Calu3 (cell line): ENCODE data around the gene AK4. TPM values are rescaled to one million over a fixed set of nuclear protein-coding genes. Genes with fewer than 3 reads are reported as not detected.

ENCODE experiments used
- BruUV-seq: library from RNA; stranded (reverse); fragments of 400-500 nt; replicated peaks from 2 replicates; lab custom pipeline; 2021; lab: Mats Ljungman, UMichigan
- CTCF ChIA-PET: fragments of 300-600 bp; sonication (Branson Sonifier 250); formaldehyde crosslinking; loops from one replicate; lab custom pipeline; 2022; ENCODE audit warnings: antibody characterized with exemption; lab: Charles Lee
- DNase-seq: peaks from one replicate; pipeline ENCODE4 v3.0.0; 2022
- H3K27ac Mint-ChIP-seq: one replicate; pipeline ENCODE4 v1.8.0; 2022; ENCODE audit warnings: mixed read lengths; ENCODE audit not compliant: unreplicated experiment
- H3K27me3 Mint-ChIP-seq: one replicate; pipeline ENCODE4 v1.8.0; 2022; ENCODE audit warnings: mixed read lengths; ENCODE audit not compliant: unreplicated experiment
- H3K36me3 Mint-ChIP-seq: one replicate; pipeline ENCODE4 v1.8.0; 2022; ENCODE audit warnings: mild to moderate bottlenecking, moderate library complexity, mixed read lengths; ENCODE audit not compliant: insufficient read depth, unreplicated experiment
- H3K4me1 Mint-ChIP-seq: one replicate; pipeline ENCODE4 v1.8.0; 2022; ENCODE audit warnings: mild to moderate bottlenecking, low read depth, mixed read lengths; ENCODE audit not compliant: unreplicated experiment
- H3K4me3 Mint-ChIP-seq: one replicate; pipeline ENCODE4 v1.8.0; 2022; ENCODE audit warnings: mild to moderate bottlenecking, low read depth, moderate library complexity, mixed read lengths; ENCODE audit not compliant: unreplicated experiment
- H3K9me3 Mint-ChIP-seq: one replicate; pipeline ENCODE4 v1.8.0; 2022; ENCODE audit warnings: low read depth, mixed read lengths; ENCODE audit not compliant: unreplicated experiment
- intact Hi-C: fragments of 100-400 bp; cut with micrococcal nuclease; formaldehyde crosslinking; loops from one replicate; pipeline ENCODE4 v1.10.0; 2022; ENCODE audit not compliant: unreplicated experiment
- total RNA-seq: library from RNA; stranded (reverse); gene quantifications from 2 replicates; pipeline ENCODE4 v1.2.3, GENCODE V29; 2022
- TF ChIP-seq, protein P1 (sequence below): fragments of 200-600 bp; IDR thresholded peaks from one replicate; pipeline ENCODE4 v1.8.0; 2022; ENCODE audit warnings: antibody characterized with exemption; ENCODE audit not compliant: unreplicated experiment

Gene AK4
- total RNA-seq, 1 experiment from 2014 or later = 49.9 TPM

DNA sequence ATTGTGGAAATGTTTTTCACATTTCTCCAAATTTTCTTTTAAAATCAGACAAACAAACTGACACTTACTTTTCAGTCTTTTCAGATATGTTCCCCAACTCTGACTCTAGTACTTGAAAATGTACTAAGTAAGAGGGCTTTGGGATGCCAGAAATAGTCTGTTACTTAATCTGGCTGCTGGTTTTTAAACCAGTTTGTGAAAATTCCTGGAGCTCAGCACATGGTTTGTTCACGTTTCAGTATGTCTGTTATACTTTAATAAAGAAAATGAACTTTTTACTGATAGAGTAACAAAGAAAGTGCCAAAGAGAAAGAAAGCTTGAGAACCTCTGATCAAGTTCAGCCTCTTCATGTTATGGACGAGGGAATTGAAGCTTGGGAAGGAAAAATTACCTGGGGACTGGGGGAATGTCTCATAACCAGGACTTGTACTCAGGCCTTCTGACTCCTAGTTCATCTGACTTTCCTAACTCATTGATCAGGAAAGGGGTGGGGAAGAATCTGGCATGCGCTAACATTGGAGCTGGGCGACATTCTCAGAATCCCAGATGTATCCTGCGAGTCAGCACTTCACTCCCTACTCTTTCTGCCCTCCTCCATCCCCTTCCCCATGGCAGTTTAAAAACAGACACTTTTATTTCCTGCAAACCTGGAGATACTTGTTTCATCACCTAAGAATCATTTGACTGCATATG, 130.5 kb downstream of the AK4 start:
- Mint-ChIP-seq H3K36me3 (no peaks in the 10 kb centered on the region), H3K27me3 (no peaks in the 10 kb centered on the region), H3K4me1 (no peaks in the 10 kb centered on the region), H3K27ac (no peak overlapping the region), H3K9me3 (no peaks in the 10 kb centered on the region), H3K4me3 (no peak overlapping the region)
- TF ChIP-seq, protein P1, sequence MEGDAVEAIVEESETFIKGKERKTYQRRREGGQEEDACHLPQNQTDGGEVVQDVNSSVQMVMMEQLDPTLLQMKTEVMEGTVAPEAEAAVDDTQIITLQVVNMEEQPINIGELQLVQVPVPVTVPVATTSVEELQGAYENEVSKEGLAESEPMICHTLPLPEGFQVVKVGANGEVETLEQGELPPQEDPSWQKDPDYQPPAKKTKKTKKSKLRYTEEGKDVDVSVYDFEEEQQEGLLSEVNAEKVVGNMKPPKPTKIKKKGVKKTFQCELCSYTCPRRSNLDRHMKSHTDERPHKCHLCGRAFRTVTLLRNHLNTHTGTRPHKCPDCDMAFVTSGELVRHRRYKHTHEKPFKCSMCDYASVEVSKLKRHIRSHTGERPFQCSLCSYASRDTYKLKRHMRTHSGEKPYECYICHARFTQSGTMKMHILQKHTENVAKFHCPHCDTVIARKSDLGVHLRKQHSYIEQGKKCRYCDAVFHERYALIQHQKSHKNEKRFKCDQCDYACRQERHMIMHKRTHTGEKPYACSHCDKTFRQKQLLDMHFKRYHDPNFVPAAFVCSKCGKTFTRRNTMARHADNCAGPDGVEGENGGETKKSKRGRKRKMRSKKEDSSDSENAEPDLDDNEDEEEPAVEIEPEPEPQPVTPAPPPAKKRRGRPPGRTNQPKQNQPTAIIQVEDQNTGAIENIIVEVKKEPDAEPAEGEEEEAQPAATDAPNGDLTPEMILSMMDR = no peak
- CTCF ChIA-PET = no interaction called here
- no peak for DNase-seq
- intact Hi-C loops = no loop called here
- no TSS peak for BruUV-seq

DNA sequence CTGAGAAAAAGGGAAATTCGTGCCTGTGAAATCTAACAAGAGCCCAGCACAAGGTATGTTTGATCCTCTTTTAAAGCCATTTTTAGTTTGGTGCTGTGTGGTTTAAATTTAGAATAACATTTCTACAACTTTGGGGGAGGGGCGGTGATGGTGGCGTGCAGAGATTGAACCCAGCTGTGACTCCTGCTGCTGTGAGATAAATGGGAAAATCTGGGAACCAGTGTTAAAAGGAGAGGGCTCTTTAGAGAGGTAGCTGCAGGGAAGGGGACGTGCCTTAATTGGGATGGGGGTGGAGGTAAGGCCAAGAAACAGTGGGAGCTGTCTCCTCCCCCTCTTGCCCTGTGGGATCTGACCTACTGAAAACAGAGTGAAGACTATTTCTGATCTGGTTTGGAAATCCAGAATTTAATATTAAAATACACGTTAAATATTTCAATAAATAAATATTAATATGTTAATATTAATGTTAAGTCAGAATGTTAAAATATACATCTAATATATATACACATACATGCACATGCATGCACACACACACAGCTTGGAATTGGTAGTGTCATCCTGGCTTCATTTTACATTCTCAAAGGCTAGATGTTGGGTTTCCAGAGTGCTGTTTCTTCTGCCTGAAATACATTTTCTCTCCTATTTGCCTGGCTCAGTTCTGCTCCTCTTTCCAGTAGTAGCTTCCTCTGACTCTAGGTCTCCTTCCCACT, 131.2 kb downstream of the AK4 start:
- CTCF ChIA-PET = no interaction called here
- TF ChIP-seq, protein P1 = no peak
- intact Hi-C loops = no loop called here
- no peak for DNase-seq
- no peak overlapping the region for H3K4me3 Mint-ChIP-seq
- no peak overlapping the region for H3K27ac Mint-ChIP-seq
- H3K4me1 Mint-ChIP-seq = no peaks in the 10 kb centered on the region
- no peaks in the 10 kb centered on the region for H3K9me3 Mint-ChIP-seq
- no TSS peak for BruUV-seq
- H3K27me3 Mint-ChIP-seq = no peaks in the 10 kb centered on the region
- no peaks in the 10 kb centered on the region for H3K36me3 Mint-ChIP-seq

Other genes starting within 250 kb of the AK4 start
- 107 and 130 TPM in 2 replicates for gene JAK1, start 181.7 kb upstream of the AK4 start, total RNA-seq
- gene DNAJC6, start 161.3 kb downstream of the AK4 start, total RNA-seq = 2.9 and 3.1 TPM in 2 replicates